Ishikawa (cell line): ENCODE results near the gene ZBED4.

ENCODE experiments used
- CEBPB ChIP-seq: IDR thresholded peaks from 2 replicates; pipeline ENCODE4 v1.6.1; 2012
- CREB1 ChIP-seq: IDR thresholded peaks from 2 replicates; pipeline ENCODE4 v1.6.1; 2012; ENCODE audit warnings: low read depth
- EGR1 ChIP-seq: IDR thresholded peaks from 2 replicates; pipeline ENCODE4 v1.6.1; 2012
- EP300 ChIP-seq: IDR thresholded peaks from 2 replicates; pipeline ENCODE4 v1.6.1; 2012; ENCODE audit warnings: borderline replicate concordance
- FOXM1 ChIP-seq: IDR thresholded peaks from 2 replicates; pipeline ENCODE4 v1.6.1; 2012; ENCODE audit warnings: low read depth, borderline replicate concordance
- MAX ChIP-seq: IDR thresholded peaks from 2 replicates; pipeline ENCODE4 v1.6.1; 2012
- NFIC ChIP-seq: IDR thresholded peaks from 2 replicates; pipeline ENCODE4 v1.6.1; 2012
- RAD21 ChIP-seq: IDR thresholded peaks from 2 replicates; pipeline ENCODE4 v1.6.1; 2012; ENCODE audit warnings: low read depth
- TAF1 ChIP-seq: IDR thresholded peaks from 2 replicates; pipeline ENCODE4 v1.6.1; 2012; ENCODE audit warnings: low read depth, mild to moderate bottlenecking
- TEAD4 ChIP-seq: IDR thresholded peaks from 2 replicates; pipeline ENCODE4 v1.6.1; 2012
- USF1 ChIP-seq: IDR thresholded peaks from 2 replicates; pipeline ENCODE4 v1.6.1; 2012
- YY1 ChIP-seq: IDR thresholded peaks from 2 replicates; pipeline ENCODE4 v1.6.1; 2012; ENCODE audit warnings: low read depth
- TF ChIP-seq, protein P1 (sequence below): IDR thresholded peaks from 2 replicates; pipeline ENCODE4 v1.6.1; 2012; ENCODE audit warnings: low read depth, mild to moderate bottlenecking

GRCh38 chr22:49865156-49865555, 11.5 kb downstream of the ZBED4 start:
- TF ChIP-seq NFIC (no peak), YY1 (no peak), EP300 (no peak), TEAD4 (no peak), MAX (no peak), TAF1 (no peak), USF1 (no peak), CEBPB (no peak), RAD21 (no peak), FOXM1 (no peak), CREB1 (no peak), EGR1 (no peak)
- TF ChIP-seq, protein P1, sequence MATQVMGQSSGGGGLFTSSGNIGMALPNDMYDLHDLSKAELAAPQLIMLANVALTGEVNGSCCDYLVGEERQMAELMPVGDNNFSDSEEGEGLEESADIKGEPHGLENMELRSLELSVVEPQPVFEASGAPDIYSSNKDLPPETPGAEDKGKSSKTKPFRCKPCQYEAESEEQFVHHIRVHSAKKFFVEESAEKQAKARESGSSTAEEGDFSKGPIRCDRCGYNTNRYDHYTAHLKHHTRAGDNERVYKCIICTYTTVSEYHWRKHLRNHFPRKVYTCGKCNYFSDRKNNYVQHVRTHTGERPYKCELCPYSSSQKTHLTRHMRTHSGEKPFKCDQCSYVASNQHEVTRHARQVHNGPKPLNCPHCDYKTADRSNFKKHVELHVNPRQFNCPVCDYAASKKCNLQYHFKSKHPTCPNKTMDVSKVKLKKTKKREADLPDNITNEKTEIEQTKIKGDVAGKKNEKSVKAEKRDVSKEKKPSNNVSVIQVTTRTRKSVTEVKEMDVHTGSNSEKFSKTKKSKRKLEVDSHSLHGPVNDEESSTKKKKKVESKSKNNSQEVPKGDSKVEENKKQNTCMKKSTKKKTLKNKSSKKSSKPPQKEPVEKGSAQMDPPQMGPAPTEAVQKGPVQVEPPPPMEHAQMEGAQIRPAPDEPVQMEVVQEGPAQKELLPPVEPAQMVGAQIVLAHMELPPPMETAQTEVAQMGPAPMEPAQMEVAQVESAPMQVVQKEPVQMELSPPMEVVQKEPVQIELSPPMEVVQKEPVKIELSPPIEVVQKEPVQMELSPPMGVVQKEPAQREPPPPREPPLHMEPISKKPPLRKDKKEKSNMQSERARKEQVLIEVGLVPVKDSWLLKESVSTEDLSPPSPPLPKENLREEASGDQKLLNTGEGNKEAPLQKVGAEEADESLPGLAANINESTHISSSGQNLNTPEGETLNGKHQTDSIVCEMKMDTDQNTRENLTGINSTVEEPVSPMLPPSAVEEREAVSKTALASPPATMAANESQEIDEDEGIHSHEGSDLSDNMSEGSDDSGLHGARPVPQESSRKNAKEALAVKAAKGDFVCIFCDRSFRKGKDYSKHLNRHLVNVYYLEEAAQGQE = no peak
